Cardiac fibroblast (primary cell): ENCODE measurements around the gene RAB15.

Experiments
- DNase-seq, 2 donors: peaks; one replicate each; pipeline versions ENCODE4 v3.0.0 to v3.0.0-alpha.2; 2010; ENCODE audit warnings: low read depth in 2 of 2
- H3K4me3 ChIP-seq, 2 donors: replicated peaks in 1 of 2; 1 replicate in 1 of 2; 2 replicates in 1 of 2; pipeline ENCODE4 v1.5.1; 2011; ENCODE audit warnings: low read depth in 2 of 2, low read length in 2 of 2, mild to moderate bottlenecking in 2 of 2, moderate library complexity in 1 of 2
- TF ChIP-seq, protein P1 (sequence below): IDR thresholded peaks from one replicate; pipeline ENCODE4 v1.5.1; 2011; ENCODE audit warnings: low read depth, mild to moderate bottlenecking, low read length, inconsistent platforms

RAB15 gene

GRCh38 chr14:64971943-64972791 lies at the start of gene RAB15:
Gene RAB15 (minus strand): TSS chr14:64972336. CDS start chr14:64972076, 260 bp downstream.
- peak in 1 of 2 donors; percentile 31 for DNase-seq
- H3K4me3 ChIP-seq, result peak within 1 kb of the TSS; percentile 62 to 65
- TF ChIP-seq, protein P1, sequence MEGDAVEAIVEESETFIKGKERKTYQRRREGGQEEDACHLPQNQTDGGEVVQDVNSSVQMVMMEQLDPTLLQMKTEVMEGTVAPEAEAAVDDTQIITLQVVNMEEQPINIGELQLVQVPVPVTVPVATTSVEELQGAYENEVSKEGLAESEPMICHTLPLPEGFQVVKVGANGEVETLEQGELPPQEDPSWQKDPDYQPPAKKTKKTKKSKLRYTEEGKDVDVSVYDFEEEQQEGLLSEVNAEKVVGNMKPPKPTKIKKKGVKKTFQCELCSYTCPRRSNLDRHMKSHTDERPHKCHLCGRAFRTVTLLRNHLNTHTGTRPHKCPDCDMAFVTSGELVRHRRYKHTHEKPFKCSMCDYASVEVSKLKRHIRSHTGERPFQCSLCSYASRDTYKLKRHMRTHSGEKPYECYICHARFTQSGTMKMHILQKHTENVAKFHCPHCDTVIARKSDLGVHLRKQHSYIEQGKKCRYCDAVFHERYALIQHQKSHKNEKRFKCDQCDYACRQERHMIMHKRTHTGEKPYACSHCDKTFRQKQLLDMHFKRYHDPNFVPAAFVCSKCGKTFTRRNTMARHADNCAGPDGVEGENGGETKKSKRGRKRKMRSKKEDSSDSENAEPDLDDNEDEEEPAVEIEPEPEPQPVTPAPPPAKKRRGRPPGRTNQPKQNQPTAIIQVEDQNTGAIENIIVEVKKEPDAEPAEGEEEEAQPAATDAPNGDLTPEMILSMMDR, result no peak

DNA sequence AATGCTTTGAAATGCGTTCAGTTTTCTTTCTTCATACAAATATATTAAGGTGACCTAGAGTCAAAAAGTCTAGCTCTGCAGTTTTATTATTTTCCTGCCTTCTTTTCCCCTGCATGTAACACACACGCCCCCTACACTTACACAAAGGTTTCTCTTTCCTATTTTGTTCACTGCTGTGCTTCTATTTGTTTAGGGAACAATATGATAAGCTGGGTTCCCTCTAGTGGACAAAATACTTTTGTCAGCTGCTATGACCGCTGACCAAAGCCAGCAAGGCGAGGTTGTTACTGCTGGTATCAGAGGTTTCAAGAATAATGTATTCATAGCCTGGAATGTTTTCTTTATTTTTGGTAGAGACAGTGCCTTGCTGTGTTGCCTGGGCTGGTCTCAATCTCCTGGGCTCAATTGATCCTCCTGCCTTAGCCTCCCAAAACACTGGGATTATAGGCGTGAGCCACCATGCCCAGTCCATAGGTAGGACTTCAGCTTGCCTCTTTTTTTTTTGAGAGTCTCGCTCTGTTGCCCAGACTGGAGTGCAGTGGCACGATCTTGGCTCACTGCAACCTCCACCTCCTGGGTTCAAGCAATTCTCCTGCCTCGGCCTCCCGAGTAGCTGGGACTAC lies 47.9 kb upstream of the RAB15 start:
- DNase-seq, result peak; percentile 88 to 92
- H3K4me3 ChIP-seq, result no peak overlapping the region
- TF ChIP-seq, protein P1, result peak; percentile 77

- no peak overlapping the region for H3K4me3 ChIP-seq
- TF ChIP-seq, protein P1, result no peak
- DNase-seq, result no peak
Measured at GRCh38 chr14:65016471-65016870, 44.3 kb upstream of the RAB15 start.

DNA sequence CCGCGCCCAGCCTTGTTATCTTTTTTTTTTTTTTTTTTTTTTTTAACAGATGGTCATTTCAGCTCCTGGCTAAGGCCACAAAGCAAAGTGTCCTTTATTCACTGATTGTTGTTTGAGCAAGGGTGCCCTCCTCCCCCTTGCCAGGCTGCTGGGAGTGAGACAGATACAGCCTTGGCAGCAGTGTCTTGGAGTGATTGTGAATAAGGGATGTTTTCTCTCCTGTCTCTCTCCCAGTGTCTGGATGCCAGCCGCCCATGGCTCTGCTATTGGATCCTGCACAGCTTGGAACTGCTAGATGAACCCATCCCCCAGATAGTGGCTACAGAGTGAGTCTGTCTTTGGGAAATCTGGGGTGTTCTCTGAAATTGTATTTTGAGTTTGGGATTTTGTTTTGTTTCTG lies 43.3 kb upstream of the RAB15 start:
- DNase-seq, result no peak
- H3K4me3 ChIP-seq, result no peak overlapping the region
- TF ChIP-seq, protein P1, result no peak

- no peak for DNase-seq
- TF ChIP-seq, protein P1, result no peak
- no peak overlapping the region for H3K4me3 ChIP-seq
Measured at GRCh38 chr14:65012353-65012752, 40.2 kb upstream of the RAB15 start.

DNA sequence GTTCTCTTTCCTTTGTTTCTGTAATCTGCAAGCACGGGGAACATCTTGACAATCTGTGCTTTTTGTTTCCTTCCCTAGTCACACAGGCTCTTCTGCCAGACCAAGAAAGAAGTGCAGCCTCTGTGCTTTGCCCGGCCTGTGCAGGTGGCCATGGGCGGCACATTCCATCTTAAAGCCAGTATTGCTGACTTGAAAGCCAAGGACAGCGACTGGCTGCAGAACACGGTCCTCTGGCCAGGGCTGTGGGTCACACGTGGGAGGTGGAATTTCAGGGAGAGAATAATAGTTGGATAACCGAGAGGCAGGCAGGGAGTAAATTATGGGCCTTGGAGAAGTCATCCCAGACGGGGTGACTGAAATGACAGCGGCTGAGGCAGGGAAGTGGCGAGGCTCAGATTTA lies 39.4 kb upstream of the RAB15 start:
- no peak overlapping the region for H3K4me3 ChIP-seq
- TF ChIP-seq, protein P1, result no peak
- DNase-seq, result no peak
